ENCODE results near the gene PNMA6A.

DNA sequence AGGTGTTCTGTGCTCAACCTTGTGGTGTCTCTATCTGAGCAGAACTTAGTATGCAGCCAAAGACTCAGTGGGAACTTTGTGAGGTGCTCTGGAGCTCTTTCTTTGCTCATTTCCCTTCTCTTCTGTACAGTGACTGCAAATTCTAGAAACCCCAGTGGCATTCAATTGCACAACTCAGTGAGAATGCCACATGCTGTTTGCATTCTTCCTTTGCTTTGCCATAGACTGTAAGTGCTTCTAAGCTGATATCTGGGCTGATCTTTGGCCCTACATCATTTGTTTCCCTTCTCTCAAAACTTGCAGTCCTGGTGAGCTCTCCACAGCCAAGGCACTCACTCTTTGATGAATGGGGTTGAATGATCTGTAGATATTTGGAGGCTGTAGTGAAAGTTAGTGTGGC is 8.9 kb upstream of the PNMA6A start:
- TF ChIP-seq, protein P1, sequence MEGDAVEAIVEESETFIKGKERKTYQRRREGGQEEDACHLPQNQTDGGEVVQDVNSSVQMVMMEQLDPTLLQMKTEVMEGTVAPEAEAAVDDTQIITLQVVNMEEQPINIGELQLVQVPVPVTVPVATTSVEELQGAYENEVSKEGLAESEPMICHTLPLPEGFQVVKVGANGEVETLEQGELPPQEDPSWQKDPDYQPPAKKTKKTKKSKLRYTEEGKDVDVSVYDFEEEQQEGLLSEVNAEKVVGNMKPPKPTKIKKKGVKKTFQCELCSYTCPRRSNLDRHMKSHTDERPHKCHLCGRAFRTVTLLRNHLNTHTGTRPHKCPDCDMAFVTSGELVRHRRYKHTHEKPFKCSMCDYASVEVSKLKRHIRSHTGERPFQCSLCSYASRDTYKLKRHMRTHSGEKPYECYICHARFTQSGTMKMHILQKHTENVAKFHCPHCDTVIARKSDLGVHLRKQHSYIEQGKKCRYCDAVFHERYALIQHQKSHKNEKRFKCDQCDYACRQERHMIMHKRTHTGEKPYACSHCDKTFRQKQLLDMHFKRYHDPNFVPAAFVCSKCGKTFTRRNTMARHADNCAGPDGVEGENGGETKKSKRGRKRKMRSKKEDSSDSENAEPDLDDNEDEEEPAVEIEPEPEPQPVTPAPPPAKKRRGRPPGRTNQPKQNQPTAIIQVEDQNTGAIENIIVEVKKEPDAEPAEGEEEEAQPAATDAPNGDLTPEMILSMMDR (IDR thresholded peaks at IDR 0.05), result no peak
- TF ChIP-seq POLR2A (IDR thresholded peaks at IDR 0.05), result no peak

All from uterus (tissue), 2 donors.